Measurements from ENCODE around the gene DCAF12. TPM values are rescaled to one million over a fixed set of nuclear protein-coding genes. Genes with fewer than 3 reads are reported as not detected.
A peak's percentile ranks its signal among the peaks of the same experiment; 100 is the strongest.

The DCAF12 gene
- total and polyA plus RNA-seq, 2 of the 13 experiments (the other 11 are each of a cell fraction or from before 2014, with no cell fraction given) = 26.8 to 37.4 TPM

DNA sequence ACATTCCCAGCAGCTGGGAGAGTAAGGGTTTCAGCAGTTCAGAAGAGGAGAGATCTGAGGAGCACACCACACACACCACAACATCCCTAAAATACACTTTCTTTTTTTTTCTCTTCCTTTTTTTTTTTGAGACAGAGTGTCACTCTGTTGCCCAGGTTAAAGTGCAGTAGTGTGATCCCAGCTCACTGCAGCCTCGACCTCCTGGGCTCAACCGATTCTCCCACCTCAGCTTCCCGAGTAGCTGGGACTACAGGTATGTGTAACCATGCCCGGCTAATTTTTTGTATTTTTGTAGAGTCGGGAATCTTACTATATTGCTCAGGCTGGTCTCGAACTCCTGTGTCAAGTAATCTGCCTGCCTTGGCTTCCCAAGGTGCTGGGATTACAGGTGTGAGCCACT, 42.6 kb upstream of the DCAF12 start (continued):
- TF ChIP-seq, protein P1, sequence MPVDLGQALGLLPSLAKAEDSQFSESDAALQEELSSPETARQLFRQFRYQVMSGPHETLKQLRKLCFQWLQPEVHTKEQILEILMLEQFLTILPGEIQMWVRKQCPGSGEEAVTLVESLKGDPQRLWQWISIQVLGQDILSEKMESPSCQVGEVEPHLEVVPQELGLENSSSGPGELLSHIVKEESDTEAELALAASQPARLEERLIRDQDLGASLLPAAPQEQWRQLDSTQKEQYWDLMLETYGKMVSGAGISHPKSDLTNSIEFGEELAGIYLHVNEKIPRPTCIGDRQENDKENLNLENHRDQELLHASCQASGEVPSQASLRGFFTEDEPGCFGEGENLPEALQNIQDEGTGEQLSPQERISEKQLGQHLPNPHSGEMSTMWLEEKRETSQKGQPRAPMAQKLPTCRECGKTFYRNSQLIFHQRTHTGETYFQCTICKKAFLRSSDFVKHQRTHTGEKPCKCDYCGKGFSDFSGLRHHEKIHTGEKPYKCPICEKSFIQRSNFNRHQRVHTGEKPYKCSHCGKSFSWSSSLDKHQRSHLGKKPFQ (CRISPR knock-in tag; IDR thresholded peaks at IDR 0.05; ENCODE audit: insufficient replicate concordance) = peak; percentile 49
- TF ChIP-seq MED8 (CRISPR knock-in tag; IDR thresholded peaks at IDR 0.05; ENCODE audit: insufficient replicate concordance) (no peak), ZBTB38 (CRISPR knock-in tag; IDR thresholded peaks at IDR 0.05) (0 out of 2 replicates have a peak, but pooled peaks have one; percentile 6)

DNA sequence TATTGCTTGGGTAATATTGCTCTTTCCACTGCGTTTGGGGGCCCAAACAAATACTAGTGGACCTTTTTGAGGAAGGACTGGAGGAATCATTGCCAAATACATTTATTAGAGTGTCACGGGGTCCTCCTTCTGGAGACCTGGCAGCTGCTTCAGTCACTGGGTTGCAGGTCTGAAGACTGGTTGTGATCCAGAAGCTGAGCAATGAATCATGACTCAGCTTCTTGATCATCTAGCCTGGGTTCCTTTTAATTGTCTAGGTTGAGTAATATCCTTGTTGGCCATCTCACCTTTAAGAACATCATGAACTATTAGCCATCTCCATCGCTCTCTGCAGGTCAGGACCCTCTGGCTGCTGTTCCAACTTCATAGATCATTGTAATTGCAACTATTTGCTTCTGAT, 36.9 kb upstream of the DCAF12 start:
- DNase-seq (ENCODE audit: low spot score) = no peak
- Histone ChIP-seq H3K36me3 (replicated peaks in 1 of 2; ENCODE audit: control insufficient read depth in 1 of 2, insufficient read depth in 2 of 2, low read length in 2 of 2) (no peaks in the 10 kb centered on the region), H3K9me3 (ENCODE audit: low read length) (no peaks in the 10 kb centered on the region), H3K79me2 (ENCODE audit: insufficient read depth, low read length) (no peaks in the 10 kb centered on the region), H3K4me2 (ENCODE audit: low read depth, low read length) (no peak overlapping the region), H4K20me1 (ENCODE audit: insufficient read depth, low read length) (no peaks in the 10 kb centered on the region), H3K27ac (ENCODE audit: extremely low read length, insufficient read depth, low read length) (no peak overlapping the region), H3K4me1 (ENCODE audit: insufficient read depth, low read length) (peaks cover 14% of the 10 kb centered on the region), H3K9ac (ENCODE audit: insufficient read depth, low read depth, low read length) (no peak overlapping the region), H3K4me3 (replicated peaks in 1 of 3; ENCODE audit: insufficient read depth in 1 of 3, low read depth in 2 of 3, low read length in 3 of 3) (no peak overlapping the region), H2AFZ (ENCODE audit: low read length) (no peak overlapping the region), H3K27me3 (ENCODE audit: control insufficient read depth in 1 of 2, insufficient read depth in 2 of 2, low read length in 2 of 2) (no peaks in the 10 kb centered on the region)
- no TSS peak for BruUV-seq (replicated peaks)
- 11% methylated on average over 2 of the region's 3 CpGs for WGBS (ENCODE audit: low lambda C conversion rate)
- no peak for ATAC-seq
- ChIA-PET POLR2A (interaction anchor here (1.1 kb wide), 1 partner anchor 15 kb away, joined by 4 read pairs; the partner anchor contains the start of gene UBAP1), CTCF (ENCODE audit: low intra/inter-chr PET ratio, low total read pairs) (no interaction called here)
- no peak for FAIRE-seq
- no peak for TF ChIP-seq ZNF878 (CRISPR knock-in tag; IDR thresholded peaks at IDR 0.05)
- TF ChIP-seq, protein P2, sequence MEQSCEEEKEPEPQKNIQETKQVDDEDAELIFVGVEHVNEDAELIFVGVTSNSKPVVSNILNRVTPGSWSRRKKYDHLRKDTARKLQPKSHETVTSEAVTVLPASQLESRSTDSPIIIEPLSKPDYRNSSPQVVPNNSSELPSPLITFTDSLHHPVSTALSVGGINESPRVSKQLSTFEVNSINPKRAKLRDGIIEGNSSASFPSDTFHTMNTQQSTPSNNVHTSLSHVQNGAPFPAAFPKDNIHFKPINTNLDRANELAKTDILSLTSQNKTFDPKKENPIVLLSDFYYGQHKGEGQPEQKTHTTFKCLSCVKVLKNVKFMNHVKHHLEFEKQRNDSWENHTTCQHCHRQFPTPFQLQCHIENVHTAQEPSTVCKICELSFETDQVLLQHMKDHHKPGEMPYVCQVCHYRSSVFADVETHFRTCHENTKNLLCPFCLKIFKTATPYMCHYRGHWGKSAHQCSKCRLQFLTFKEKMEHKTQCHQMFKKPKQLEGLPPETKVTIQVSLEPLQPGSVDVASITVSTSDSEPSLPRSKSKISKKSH (CRISPR knock-in tag; IDR thresholded peaks at IDR 0.05; ENCODE audit: borderline replicate concordance) = no peak
- no peak for TF ChIP-seq SNAI1 (CRISPR knock-in tag; IDR thresholded peaks at IDR 0.05; ENCODE audit: borderline replicate concordance)
- no peak for TF ChIP-seq NFE2L2 (IDR thresholded peaks at IDR 0.05; ENCODE audit: low read length)
- TF ChIP-seq JUN (CRISPR knock-in tag; IDR thresholded peaks at IDR 0.05) = no peak
- no peak for TF ChIP-seq XBP1 (CRISPR knock-in tag; IDR thresholded peaks at IDR 0.05)
- TF ChIP-seq GTF3A (CRISPR knock-in tag; conservative IDR thresholded peaks at IDR 0.05) = no peak
- no peak for TF ChIP-seq KAT7 (CRISPR knock-in tag; IDR thresholded peaks at IDR 0.05; ENCODE audit: borderline replicate concordance)
- no peak for TF ChIP-seq IKZF4 (CRISPR knock-in tag; IDR thresholded peaks at IDR 0.05; ENCODE audit: borderline replicate concordance, low read depth, not compliant biosample characterization)
- TF ChIP-seq, protein P3, sequence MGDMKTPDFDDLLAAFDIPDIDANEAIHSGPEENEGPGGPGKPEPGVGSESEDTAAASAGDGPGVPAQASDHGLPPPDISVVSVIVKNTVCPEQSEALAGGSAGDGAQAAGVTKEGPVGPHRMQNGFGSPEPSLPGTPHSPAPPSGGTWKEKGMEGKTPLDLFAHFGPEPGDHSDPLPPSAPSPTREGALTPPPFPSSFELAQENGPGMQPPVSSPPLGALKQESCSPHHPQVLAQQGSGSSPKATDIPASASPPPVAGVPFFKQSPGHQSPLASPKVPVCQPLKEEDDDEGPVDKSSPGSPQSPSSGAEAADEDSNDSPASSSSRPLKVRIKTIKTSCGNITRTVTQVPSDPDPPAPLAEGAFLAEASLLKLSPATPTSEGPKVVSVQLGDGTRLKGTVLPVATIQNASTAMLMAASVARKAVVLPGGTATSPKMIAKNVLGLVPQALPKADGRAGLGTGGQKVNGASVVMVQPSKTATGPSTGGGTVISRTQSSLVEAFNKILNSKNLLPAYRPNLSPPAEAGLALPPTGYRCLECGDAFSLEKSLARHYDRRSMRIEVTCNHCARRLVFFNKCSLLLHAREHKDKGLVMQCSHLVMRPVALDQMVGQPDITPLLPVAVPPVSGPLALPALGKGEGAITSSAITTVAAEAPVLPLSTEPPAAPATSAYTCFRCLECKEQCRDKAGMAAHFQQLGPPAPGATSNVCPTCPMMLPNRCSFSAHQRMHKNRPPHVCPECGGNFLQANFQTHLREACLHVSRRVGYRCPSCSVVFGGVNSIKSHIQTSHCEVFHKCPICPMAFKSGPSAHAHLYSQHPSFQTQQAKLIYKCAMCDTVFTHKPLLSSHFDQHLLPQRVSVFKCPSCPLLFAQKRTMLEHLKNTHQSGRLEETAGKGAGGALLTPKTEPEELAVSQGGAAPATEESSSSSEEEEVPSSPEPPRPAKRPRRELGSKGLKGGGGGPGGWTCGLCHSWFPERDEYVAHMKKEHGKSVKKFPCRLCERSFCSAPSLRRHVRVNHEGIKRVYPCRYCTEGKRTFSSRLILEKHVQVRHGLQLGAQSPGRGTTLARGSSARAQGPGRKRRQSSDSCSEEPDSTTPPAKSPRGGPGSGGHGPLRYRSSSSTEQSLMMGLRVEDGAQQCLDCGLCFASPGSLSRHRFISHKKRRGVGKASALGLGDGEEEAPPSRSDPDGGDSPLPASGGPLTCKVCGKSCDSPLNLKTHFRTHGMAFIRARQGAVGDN (CRISPR knock-in tag; IDR thresholded peaks at IDR 0.05) = no peak
- TF ChIP-seq MED1 (CRISPR knock-in tag; IDR thresholded peaks at IDR 0.05) = no peak
- no peak for TF ChIP-seq MIXL1 (CRISPR knock-in tag; IDR thresholded peaks at IDR 0.05)
- TF ChIP-seq FOXA1 (IDR thresholded peaks at IDR 0.05) = no peak
- no peak for TF ChIP-seq FOXA1 (CRISPR knock-in tag; IDR thresholded peaks at IDR 0.05)
- TF ChIP-seq ATAD3A (CRISPR knock-in tag; IDR thresholded peaks at IDR 0.05) = no peak
- TF ChIP-seq ELF4 (CRISPR knock-in tag; IDR thresholded peaks at IDR 0.05; ENCODE audit: borderline replicate concordance) = no peak
- in situ Hi-C loops (cut with HindIII; ENCODE audit: extremely low pct_ligation_motif_present, low pct_unique_long_range_greater_than_20kb) = no loop called here
- intact Hi-C loops (cut with micrococcal nuclease; ENCODE audit: unreplicated experiment) = no loop called here
